Measurements from ENCODE around the gene DHX8.

DHX8 gene

DNA sequence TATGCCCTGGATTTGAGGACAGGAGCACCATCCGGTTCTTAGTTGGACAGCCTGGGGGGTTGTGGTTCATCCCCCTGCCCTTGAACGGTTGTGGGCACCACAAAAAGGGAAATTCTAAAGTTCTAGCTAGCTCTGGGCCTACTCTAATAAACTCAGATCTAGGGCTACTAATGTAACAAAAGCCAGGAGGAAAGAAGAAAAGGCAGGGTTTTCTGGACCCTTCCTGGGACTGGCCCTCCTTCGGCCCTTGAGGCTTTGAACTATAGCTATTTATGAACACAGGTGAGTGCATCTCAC, 47.3 kb downstream of the DHX8 start:
- H3K4me3 ChIP-seq (replicated peaks in 1 of 2; ENCODE audit: low read depth in 2 of 2, low read length in 2 of 2), result no peak overlapping the region
- DNase-seq (ENCODE audit: low read depth in 2 of 2), result no peak

DNA sequence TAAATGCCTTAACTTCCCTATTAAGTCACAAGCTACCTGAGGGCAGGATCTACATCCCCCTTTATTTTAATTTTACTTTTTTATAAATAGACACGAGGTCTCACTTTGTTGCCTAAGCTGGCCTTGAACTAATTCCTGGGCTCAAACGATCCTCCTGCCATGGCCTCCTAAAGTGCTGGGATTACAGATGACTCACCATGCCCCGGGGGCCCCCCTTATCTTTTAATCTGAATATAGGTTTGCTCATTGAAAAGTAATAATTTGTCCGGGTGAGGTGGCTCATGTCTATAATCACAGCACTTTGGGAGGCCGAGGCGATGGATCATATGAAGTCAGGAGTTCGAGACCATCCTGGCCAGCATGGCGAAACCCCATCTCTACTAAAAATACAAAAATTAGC, 48.2 kb downstream of the DHX8 start:
- H3K4me3 ChIP-seq (replicated peaks in 1 of 2; ENCODE audit: low read depth in 2 of 2, low read length in 2 of 2), result no peak overlapping the region
- DNase-seq (ENCODE audit: low read depth in 2 of 2), result no peak
- TF ChIP-seq, protein P1, sequence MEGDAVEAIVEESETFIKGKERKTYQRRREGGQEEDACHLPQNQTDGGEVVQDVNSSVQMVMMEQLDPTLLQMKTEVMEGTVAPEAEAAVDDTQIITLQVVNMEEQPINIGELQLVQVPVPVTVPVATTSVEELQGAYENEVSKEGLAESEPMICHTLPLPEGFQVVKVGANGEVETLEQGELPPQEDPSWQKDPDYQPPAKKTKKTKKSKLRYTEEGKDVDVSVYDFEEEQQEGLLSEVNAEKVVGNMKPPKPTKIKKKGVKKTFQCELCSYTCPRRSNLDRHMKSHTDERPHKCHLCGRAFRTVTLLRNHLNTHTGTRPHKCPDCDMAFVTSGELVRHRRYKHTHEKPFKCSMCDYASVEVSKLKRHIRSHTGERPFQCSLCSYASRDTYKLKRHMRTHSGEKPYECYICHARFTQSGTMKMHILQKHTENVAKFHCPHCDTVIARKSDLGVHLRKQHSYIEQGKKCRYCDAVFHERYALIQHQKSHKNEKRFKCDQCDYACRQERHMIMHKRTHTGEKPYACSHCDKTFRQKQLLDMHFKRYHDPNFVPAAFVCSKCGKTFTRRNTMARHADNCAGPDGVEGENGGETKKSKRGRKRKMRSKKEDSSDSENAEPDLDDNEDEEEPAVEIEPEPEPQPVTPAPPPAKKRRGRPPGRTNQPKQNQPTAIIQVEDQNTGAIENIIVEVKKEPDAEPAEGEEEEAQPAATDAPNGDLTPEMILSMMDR (IDR thresholded peaks at IDR 0.05; ENCODE audit: low read depth, low read length), result no peak

More for the DNA sequence above, 47.3 kb downstream of the DHX8 start:
- TF ChIP-seq, protein P1 (IDR thresholded peaks at IDR 0.05; ENCODE audit: low read depth, low read length), result no peak

DNA sequence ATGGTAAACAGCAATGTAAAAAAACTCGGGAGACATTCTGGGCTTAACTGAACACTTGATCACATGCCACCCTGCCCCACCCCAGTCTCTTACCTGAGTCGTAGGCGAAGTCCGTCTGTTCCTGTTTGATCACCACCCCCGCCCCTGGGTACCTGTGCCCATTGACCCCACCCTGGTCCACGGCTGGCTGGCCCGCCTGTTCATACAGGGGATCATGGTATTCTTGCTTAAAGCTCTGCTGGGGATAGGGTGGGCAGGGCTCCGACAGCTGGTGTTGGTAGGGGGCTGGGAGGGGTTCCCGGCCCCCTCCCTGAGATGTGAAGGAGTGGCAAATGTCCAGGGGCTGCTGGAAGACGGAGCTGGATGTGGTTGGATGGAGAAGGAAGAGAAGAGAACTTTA, 48.8 kb downstream of the DHX8 start:
- TF ChIP-seq, protein P1 (IDR thresholded peaks at IDR 0.05; ENCODE audit: low read depth, low read length), result no peak
- H3K4me3 ChIP-seq (replicated peaks in 1 of 2; ENCODE audit: low read depth in 2 of 2, low read length in 2 of 2), result no peak overlapping the region
- no peak for DNase-seq (ENCODE audit: low read depth in 2 of 2)

DNA sequence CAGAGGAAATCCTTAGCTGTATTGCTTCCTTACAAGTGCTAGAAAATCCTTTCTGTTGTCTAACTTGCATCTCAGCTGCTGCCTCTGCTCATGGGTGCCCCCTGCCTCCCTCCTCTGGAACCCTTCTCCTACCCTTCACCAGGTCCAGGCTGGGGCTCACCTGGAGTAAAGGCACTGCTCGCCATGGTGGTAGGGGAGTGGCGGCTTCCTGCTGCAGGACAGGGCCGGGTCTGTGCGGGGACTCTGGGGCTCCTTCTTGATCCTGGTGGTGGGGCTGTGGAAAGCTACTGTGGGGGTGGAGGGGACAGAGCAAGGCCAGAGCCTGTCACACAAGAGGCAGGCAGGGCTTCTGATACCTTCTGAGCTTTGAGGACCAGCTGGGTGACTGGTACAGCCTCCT, 49.9 kb downstream of the DHX8 start:
- DNase-seq (ENCODE audit: low read depth in 2 of 2), result no peak
- H3K4me3 ChIP-seq (replicated peaks in 1 of 2; ENCODE audit: low read depth in 2 of 2, low read length in 2 of 2), result no peak overlapping the region
- TF ChIP-seq, protein P1 (IDR thresholded peaks at IDR 0.05; ENCODE audit: low read depth, low read length), result no peak

DNA sequence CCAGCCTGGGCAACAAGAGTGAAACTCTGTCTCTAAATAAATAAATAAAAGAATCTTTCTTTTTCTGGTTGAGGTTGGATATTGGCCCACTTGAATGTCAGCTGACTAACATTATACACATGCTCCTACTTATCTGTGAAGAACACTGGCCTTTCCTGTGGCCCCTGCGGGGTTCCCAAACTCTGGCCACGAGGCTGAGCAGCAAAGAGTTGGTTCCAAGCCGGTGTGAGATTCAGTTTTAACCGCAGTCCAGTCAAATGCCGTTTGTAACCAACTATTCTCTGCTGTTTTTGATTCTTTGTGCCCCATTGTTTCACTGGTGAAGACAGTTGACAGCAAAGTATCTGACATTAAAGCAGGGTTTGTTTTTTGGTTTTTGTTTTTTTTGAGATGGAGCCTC, 51.1 kb downstream of the DHX8 start:
- peak in 1 of 2 donors; percentile 22 for DNase-seq (ENCODE audit: low read depth in 2 of 2)
- H3K4me3 ChIP-seq (replicated peaks in 1 of 2; ENCODE audit: low read depth in 2 of 2, low read length in 2 of 2), result no peak overlapping the region
- TF ChIP-seq, protein P1 (IDR thresholded peaks at IDR 0.05; ENCODE audit: low read depth, low read length), result no peak

DNA sequence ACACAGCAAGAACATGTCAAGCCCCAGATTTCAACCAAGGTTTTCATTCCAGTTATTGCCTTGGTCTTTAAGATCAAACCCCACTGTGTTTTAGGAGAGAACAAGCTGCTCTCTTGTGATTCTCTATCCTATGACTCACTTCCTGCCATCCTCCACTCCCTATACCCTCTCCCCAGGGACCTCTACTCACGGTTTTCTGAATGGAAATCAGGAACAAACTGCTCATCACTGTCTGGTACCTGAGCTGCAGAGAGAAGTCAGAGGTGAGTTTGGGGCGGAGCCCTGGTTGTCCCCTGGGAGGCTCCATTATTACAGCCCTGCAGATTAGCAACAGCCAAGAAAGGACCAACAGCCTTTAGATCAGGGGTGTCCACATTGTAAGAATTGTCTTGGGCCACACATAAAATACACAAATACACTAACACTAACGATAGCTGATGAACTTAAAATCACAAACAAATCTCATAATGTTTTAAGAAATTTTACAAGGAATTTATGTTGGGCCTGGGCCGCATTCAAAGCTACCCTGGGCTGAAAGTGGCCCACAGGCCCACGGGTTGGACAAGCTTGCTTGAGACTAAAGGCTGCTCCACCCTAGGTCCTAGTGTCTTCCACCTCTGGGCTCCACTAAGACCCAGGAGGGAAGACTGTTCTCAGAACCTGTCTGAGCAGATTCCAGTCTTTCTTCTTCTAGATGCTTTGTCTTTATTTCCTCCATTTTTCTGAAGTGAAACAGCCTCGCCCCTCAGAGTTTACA, 52.6 kb downstream of the DHX8 start:
- peak; percentile 76 to 94 for DNase-seq (ENCODE audit: low read depth in 2 of 2)
- TF ChIP-seq, protein P1 (IDR thresholded peaks at IDR 0.05; ENCODE audit: low read depth, low read length), result no peak
- no peak overlapping the region for H3K4me3 ChIP-seq (replicated peaks in 1 of 2; ENCODE audit: low read depth in 2 of 2, low read length in 2 of 2)

All from cardiac fibroblast (primary cell).